ENCODE results near the gene PAX8. TPM values are rescaled to one million over a fixed set of nuclear protein-coding genes. Genes with fewer than 3 reads are reported as not detected.

Gene PAX8
- total RNA-seq, 1 donor from 2014 or later = 2.1 TPM

DNA sequence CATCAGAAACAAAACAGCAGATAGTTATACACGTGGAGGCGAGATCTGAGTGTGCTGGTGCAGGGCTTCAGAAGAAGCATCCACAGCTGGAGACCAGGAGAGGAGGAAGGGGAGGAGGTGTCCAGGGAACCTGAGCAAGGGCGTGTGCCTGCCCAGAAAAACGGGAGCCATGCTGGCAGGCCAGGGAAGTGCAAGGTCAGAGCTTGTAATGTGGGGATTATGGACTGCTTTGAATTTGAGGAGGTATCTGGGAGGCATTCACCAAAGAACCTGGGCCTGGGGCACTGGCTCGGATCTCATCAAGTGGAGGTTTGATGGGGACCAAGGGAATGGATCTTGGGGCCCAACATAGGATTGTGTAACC, 92.3 kb downstream of the PAX8 start:
- Mint-ChIP-seq H3K4me3 (ENCODE audit: unreplicated experiment) (no peak overlapping the region), H3K27me3 (ENCODE audit: unreplicated experiment) (peaks cover 4% of the 10 kb centered on the region), H3K27ac (ENCODE audit: unreplicated experiment) (no peak overlapping the region), H3K4me1 (ENCODE audit: unreplicated experiment) (peaks cover 8% of the 10 kb centered on the region), H3K9me3 (ENCODE audit: unreplicated experiment) (no peaks in the 10 kb centered on the region), H3K36me3 (ENCODE audit: low read depth, unreplicated experiment) (no peaks in the 10 kb centered on the region)
- DNase-seq (ENCODE audit: low spot score) = no peak
- TF ChIP-seq, protein P1, sequence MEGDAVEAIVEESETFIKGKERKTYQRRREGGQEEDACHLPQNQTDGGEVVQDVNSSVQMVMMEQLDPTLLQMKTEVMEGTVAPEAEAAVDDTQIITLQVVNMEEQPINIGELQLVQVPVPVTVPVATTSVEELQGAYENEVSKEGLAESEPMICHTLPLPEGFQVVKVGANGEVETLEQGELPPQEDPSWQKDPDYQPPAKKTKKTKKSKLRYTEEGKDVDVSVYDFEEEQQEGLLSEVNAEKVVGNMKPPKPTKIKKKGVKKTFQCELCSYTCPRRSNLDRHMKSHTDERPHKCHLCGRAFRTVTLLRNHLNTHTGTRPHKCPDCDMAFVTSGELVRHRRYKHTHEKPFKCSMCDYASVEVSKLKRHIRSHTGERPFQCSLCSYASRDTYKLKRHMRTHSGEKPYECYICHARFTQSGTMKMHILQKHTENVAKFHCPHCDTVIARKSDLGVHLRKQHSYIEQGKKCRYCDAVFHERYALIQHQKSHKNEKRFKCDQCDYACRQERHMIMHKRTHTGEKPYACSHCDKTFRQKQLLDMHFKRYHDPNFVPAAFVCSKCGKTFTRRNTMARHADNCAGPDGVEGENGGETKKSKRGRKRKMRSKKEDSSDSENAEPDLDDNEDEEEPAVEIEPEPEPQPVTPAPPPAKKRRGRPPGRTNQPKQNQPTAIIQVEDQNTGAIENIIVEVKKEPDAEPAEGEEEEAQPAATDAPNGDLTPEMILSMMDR (IDR thresholded peaks at IDR 0.05; ENCODE audit: unreplicated experiment) = no peak

- Mint-ChIP-seq H3K4me3 (ENCODE audit: unreplicated experiment) (no peak overlapping the region), H3K36me3 (ENCODE audit: low read depth, unreplicated experiment) (no peaks in the 10 kb centered on the region), H3K27ac (ENCODE audit: unreplicated experiment) (no peak overlapping the region), H3K9me3 (ENCODE audit: unreplicated experiment) (no peaks in the 10 kb centered on the region), H3K27me3 (ENCODE audit: unreplicated experiment) (peaks cover 4% of the 10 kb centered on the region), H3K4me1 (ENCODE audit: unreplicated experiment) (peaks cover 12% of the 10 kb centered on the region)
- TF ChIP-seq, protein P1 (IDR thresholded peaks at IDR 0.05; ENCODE audit: unreplicated experiment) = no peak
- DNase-seq (ENCODE audit: low spot score) = no peak
These were observed 92.9 kb downstream of the PAX8 start for GRCh38 chr2:113185664-113186432.

DNA sequence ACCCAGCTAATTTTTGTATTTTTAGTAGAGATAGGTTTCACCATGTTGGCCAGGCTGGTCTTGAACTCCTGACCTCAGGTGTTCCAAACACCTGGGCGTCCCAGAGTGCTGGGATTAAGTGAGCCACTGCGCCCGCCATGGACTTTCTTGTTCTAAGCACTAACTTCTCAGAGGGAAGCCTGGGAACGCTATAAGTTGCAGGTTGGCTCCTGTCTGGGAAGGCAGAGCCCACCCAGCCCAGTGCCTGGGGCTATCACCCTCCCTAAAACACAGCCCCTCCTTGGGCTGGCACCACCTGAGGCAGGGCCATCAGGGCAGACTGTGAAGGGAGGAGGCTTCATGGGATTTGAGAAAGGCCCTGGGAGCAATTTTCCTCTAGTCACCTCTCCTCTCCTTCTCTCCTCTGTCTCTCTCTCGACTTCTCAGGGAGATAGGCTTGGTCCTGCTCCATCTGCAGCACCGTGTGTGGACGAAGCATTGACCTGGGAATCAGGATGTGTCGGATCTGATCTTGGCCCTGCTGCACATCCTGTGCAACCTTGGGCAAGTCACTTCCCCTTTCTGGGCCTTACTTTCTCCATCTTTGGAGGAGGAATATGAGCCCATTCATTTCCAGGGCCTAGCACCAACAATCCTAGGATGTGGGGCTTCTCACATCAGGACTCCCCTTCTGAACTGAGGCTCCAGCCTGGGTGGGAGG, 94.0 kb downstream of the PAX8 start:
- H3K36me3 Mint-ChIP-seq (ENCODE audit: low read depth, unreplicated experiment) = no peaks in the 10 kb centered on the region
- no peak overlapping the region for H3K27ac Mint-ChIP-seq (ENCODE audit: unreplicated experiment)
- H3K4me3 Mint-ChIP-seq (ENCODE audit: unreplicated experiment) = no peak overlapping the region
- H3K9me3 Mint-ChIP-seq (ENCODE audit: unreplicated experiment) = no peaks in the 10 kb centered on the region
- H3K27me3 Mint-ChIP-seq (ENCODE audit: unreplicated experiment) = peaks cover 5% of the 10 kb centered on the region
- H3K4me1 Mint-ChIP-seq (ENCODE audit: unreplicated experiment) = peaks cover 12% of the 10 kb centered on the region
- TF ChIP-seq, protein P1 (IDR thresholded peaks at IDR 0.05; ENCODE audit: unreplicated experiment) = no peak
- DNase-seq (ENCODE audit: low spot score) = no peak

DNA sequence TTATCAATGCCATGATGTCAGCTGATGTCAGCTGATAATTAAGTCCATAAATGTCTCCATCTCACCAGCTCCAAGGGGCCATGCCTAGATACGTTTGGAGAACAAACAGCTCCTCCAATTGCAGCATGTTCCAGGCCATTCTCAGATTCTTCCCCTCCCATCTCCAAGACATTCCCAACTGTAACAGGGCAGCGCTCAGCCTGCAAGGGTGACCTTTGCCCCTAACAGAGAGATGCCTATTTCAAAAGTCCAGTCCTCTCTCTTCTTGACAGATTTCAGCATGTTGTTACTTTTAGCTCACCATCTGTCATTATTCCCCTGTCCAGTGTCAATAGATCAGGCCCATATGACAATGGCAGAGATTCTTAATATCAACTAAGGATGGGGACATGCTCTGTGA, 95.0 kb downstream of the PAX8 start:
- no peak for DNase-seq (ENCODE audit: low spot score)

More for the DNA sequence above, 95.0 kb downstream of the PAX8 start:
- Mint-ChIP-seq H3K36me3 (ENCODE audit: low read depth, unreplicated experiment) (no peaks in the 10 kb centered on the region), H3K9me3 (ENCODE audit: unreplicated experiment) (no peaks in the 10 kb centered on the region), H3K4me3 (ENCODE audit: unreplicated experiment) (no peak overlapping the region), H3K27ac (ENCODE audit: unreplicated experiment) (no peak overlapping the region), H3K4me1 (ENCODE audit: unreplicated experiment) (peaks cover 12% of the 10 kb centered on the region), H3K27me3 (ENCODE audit: unreplicated experiment) (peaks cover 10% of the 10 kb centered on the region)
- TF ChIP-seq, protein P1 (IDR thresholded peaks at IDR 0.05; ENCODE audit: unreplicated experiment) = no peak

Data from endothelial cell (in vitro differentiated cells).